Transverse colon (tissue), 4 donors: ENCODE results near the gene MCF2L2.

Experiments
- CTCF ChIP-seq, 5 experiments: fragments of 200-600 bp in 3 of 5; fragments of 450-650 bp in 2 of 5; sonication (generic) in 3 of 5; IDR thresholded peaks; 1 replicate in 2 of 5; 2 replicates in 3 of 5; pipeline ENCODE4 v1.5.1; 2016 to 2017; ENCODE audit warnings: antibody characterized with exemption in 5 of 5, inconsistent platforms in 3 of 5, mild to moderate bottlenecking in 2 of 5, moderate library complexity in 1 of 5
- EP300 ChIP-seq: sonication (generic); formaldehyde crosslinking; IDR thresholded peaks from one replicate; pipeline ENCODE4 v1.6.1; 2017; ENCODE audit warnings: antibody characterized with exemption, low read depth
- POLR2A ChIP-seq: fragments of 450-650 bp; IDR thresholded peaks from one replicate; pipeline ENCODE4 v1.6.1; 2016; ENCODE audit warnings: antibody characterized with exemption, mild to moderate bottlenecking, moderate library complexity
- POLR2AphosphoS5 ChIP-seq, 3 donors: sonication (generic); formaldehyde crosslinking; IDR thresholded peaks; one replicate each; pipeline ENCODE4 v1.6.1; 2016; ENCODE audit warnings: antibody characterized with exemption in 3 of 3

DNA sequence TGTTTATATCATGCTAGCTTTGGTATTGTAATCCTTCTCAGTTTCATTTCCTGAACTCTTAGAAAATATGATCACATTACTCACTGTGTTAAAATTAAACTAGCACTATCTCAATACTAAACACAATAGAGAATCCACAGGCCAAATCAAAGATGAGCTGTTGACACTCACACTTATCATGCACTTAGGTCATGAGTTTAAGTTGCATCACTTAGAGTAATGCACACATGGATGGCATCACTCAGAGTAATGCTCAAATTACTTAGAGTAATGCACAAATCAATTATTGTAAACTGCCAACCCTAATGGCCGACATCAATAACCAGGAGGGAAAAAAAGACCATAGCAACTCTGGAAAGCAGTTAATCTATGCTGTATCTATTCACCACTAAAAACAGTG is 40.0 kb upstream of the MCF2L2 start:
- TF ChIP-seq CTCF (IDR thresholded peaks at IDR 0.05) = no peak
- TF ChIP-seq POLR2A = no peak
- TF ChIP-seq EP300 = no peak
- no peak for TF ChIP-seq POLR2AphosphoS5 (IDR thresholded peaks at IDR 0.05)
